Endothelial cell of umbilical vein (primary cell): ENCODE results near the gene TGFA. TPM values are rescaled to one million over a fixed set of nuclear protein-coding genes. Genes with fewer than 3 reads are reported as not detected.
A peak's percentile ranks its signal among the peaks of the same experiment; 100 is the strongest.

Experiments used
- BruUV-seq: library from RNA; stranded (reverse); fragments of 400-500 nt; replicated peaks from 2 replicates; lab custom pipeline; 2021; lab: Mats Ljungman, UMichigan
- CTCF ChIA-PET: fragments of 300-600, 350-600 bp; sonication (Branson Sonifier 250); formaldehyde crosslinking; loops from one replicate; lab custom pipeline; 2021; ENCODE audit warnings: antibody characterized with exemption, inconsistent platforms; lab: Charles Lee
- POLR2A ChIA-PET: fragments of 300-600, 350-600 bp; sonication (Branson Sonifier 250); formaldehyde crosslinking; loops from one replicate; lab custom pipeline; 2021; ENCODE audit warnings: antibody characterized with exemption, inconsistent platforms; lab: Charles Lee
- DNase-seq: peaks from one replicate; pipeline ENCODE4 v3.0.0-alpha.2; 2011; ENCODE audit warnings: low read depth, low spot score
- FAIRE-seq: peaks from 2 replicates; lab custom pipeline; 2011; peaks lifted over from hg19 to GRCh38; lab: Jason Lieb, UNC
- H2AFZ ChIP-seq: 2 replicates; pipeline ENCODE4 v1.6.0; 2012; ENCODE audit warnings: low read depth, low read length, control low read depth, inconsistent platforms
- H3K27ac ChIP-seq: 2 replicates; pipeline ENCODE4 v1.5.1; 2011; ENCODE audit warnings: low read depth, mild to moderate bottlenecking, control low read depth, low read length, moderate library complexity; ENCODE audit not compliant: insufficient read depth
- H3K27me3 ChIP-seq, 2 experiments: 2 replicates each; pipeline versions ENCODE4 v1.6.0 to v1.6.1; 2011; ENCODE audit warnings: low read length in 2 of 2, mixed read lengths in 1 of 2; ENCODE audit not compliant: control insufficient read depth in 2 of 2, insufficient read depth in 2 of 2
- H3K36me3 ChIP-seq, 2 experiments: 2 replicates in 1 of 2; 3 replicates in 1 of 2; pipeline ENCODE4 v1.5.1; 2011; ENCODE audit warnings: low read length in 2 of 2, mild to moderate bottlenecking in 1 of 2, moderate library complexity in 1 of 2; ENCODE audit not compliant: control insufficient read depth in 2 of 2, insufficient read depth in 2 of 2; ENCODE audit errors: extremely low read depth in 1 of 2
- H3K4me1 ChIP-seq: 3 replicates; pipeline ENCODE4 v1.5.1; 2011; ENCODE audit warnings: mild to moderate bottlenecking, low read length; ENCODE audit not compliant: control insufficient read depth, insufficient read depth; ENCODE audit errors: extremely low read depth
- H3K4me2 ChIP-seq: 2 replicates; pipeline ENCODE4 v1.6.1; 2011; ENCODE audit warnings: low read length, control low read depth, mixed read lengths; ENCODE audit not compliant: insufficient read depth
- H3K4me3 ChIP-seq, 3 experiments: fragments of 200-600 bp in 1 of 3; sonication (generic), shearing (Covaris generic) in 1 of 3; replicated peaks in 1 of 3; 2 replicates each; pipeline ENCODE4 v1.5.1; 2011 to 2016; ENCODE audit warnings: control low read depth in 3 of 3, low read length in 3 of 3, mild to moderate bottlenecking in 2 of 3, inconsistent platforms in 1 of 3, low read depth in 1 of 3, moderate library complexity in 1 of 3; ENCODE audit not compliant: insufficient read depth in 1 of 3
- H3K79me2 ChIP-seq: 2 replicates; pipeline ENCODE4 v1.6.0; 2012; ENCODE audit warnings: low read length, inconsistent platforms; ENCODE audit not compliant: control insufficient read depth, insufficient read depth
- H3K9ac ChIP-seq: replicated peaks from 2 replicates; pipeline ENCODE3; 2011; ENCODE audit warnings: low read length, control low read depth; ENCODE audit not compliant: insufficient read depth; ENCODE audit errors: extremely low read depth
- H3K9me1 ChIP-seq: replicated peaks from 3 replicates; pipeline ENCODE4 v1.6.0; 2011; ENCODE audit warnings: mild to moderate bottlenecking, low read length; ENCODE audit not compliant: control insufficient read depth, insufficient read depth; ENCODE audit errors: extremely low read depth
- H3K9me3 ChIP-seq: replicated peaks from 2 replicates; pipeline ENCODE4 v1.5.1; 2012; ENCODE audit warnings: low read length, inconsistent platforms; ENCODE audit not compliant: control insufficient read depth, insufficient read depth
- H4K20me1 ChIP-seq: replicated peaks from 2 replicates; pipeline ENCODE3; 2011; ENCODE audit warnings: mild to moderate bottlenecking, low read length; ENCODE audit not compliant: control insufficient read depth, insufficient read depth; ENCODE audit errors: extremely low read depth
- CTCF ChIP-seq, 2 donors: IDR thresholded peaks; 1 replicate in 1 of 2; 2 replicates in 1 of 2; pipeline ENCODE4 v1.5.1; 2011; ENCODE audit warnings: low read length in 2 of 2, mild to moderate bottlenecking in 2 of 2, moderate library complexity in 2 of 2, control low read depth in 1 of 2, inconsistent platforms in 1 of 2, low read depth in 1 of 2; ENCODE audit not compliant: insufficient read depth in 1 of 2; ENCODE audit errors: extremely low read depth in 1 of 2
- EZH2 ChIP-seq: IDR thresholded peaks from 2 replicates; pipeline ENCODE4 v1.6.1; 2012; ENCODE audit warnings: borderline replicate concordance, low read depth, mild to moderate bottlenecking, moderate library complexity, low read length, inconsistent platforms; ENCODE audit not compliant: severe bottlenecking
- FOS ChIP-seq: IDR thresholded peaks from 2 replicates; pipeline ENCODE4 v1.6.1; 2011; ENCODE audit warnings: mild to moderate bottlenecking, low read length, moderate library complexity, borderline replicate concordance; ENCODE audit not compliant: insufficient read depth
- GATA2 ChIP-seq: IDR thresholded peaks from 2 replicates; pipeline ENCODE4 v1.7.0; 2011; ENCODE audit warnings: low read depth, mild to moderate bottlenecking, moderate library complexity, mixed read lengths, low read length; ENCODE audit not compliant: insufficient read length, insufficient read depth
- JUN ChIP-seq: IDR thresholded peaks from 2 replicates; pipeline ENCODE4 v1.6.1; 2011; ENCODE audit warnings: borderline replicate concordance, low read depth; ENCODE audit not compliant: insufficient read length, insufficient read depth
- MAX ChIP-seq: IDR thresholded peaks from 2 replicates; pipeline ENCODE4 v1.6.1; 2011; ENCODE audit not compliant: insufficient read depth, insufficient read length
- MYC ChIP-seq: IDR thresholded peaks from one replicate; pipeline ENCODE4 v1.6.1; 2011; ENCODE audit warnings: mild to moderate bottlenecking, low read depth, low read length
- POLR2A ChIP-seq: IDR thresholded peaks from 2 replicates; pipeline ENCODE4 v1.6.1; 2012; ENCODE audit warnings: low read depth, mild to moderate bottlenecking, control low read depth, low read length
- POLR2AphosphoS5 ChIP-seq: IDR thresholded peaks from 2 replicates; pipeline ENCODE4 v1.6.1; 2012; ENCODE audit warnings: low read depth, mild to moderate bottlenecking, control low read depth, low read length, moderate library complexity; ENCODE audit not compliant: insufficient read depth
- dilution Hi-C: fragments of 300-500 bp; cut with MboI; formaldehyde crosslinking; loops from one replicate; pipeline ENCODE4 v1.15.0; 2019; ENCODE audit warnings: low sequenced_read_pairs; ENCODE audit not compliant: extremely low pct_ligation_motif_present
- intact Hi-C: fragments of 100-400 bp; cut with micrococcal nuclease; formaldehyde crosslinking; loops from one replicate; pipeline ENCODE4 v1.10.0; 2022
- polyA plus RNA-seq, 4 experiments: library from polyadenylated mRNA; depleted of rRNA in 3 of 4; stranded (reverse) in 3 of 4; unstranded in 1 of 4; fragments of >200 nt; gene quantifications; 2 replicates each; pipeline versions ENCODE4 v1.2.1 to v1.2.3, GENCODE V29; 2011 to 2012; ENCODE audit warnings: missing spikeins in 1 of 4
- total RNA-seq: library from RNA; stranded (reverse); gene quantifications from 2 replicates; pipeline ENCODE4 v1.2.3, GENCODE V29; 2021

The TGFA gene
- total and polyA plus RNA-seq, 2 donors (not counting 3 experiments of a cell fraction or from before 2014, with no cell fraction given), result 0.22 to 0.32 TPM

- H3K36me3 ChIP-seq, result no peaks in the 10 kb centered on the region
- dilution Hi-C loops (no loop called here), intact Hi-C loops (loop anchor here (10.0 kb wide), 1 partner anchor 103 kb away; no protein-coding TSS in a partner anchor)
- H3K27me3 ChIP-seq, result peaks cover 9 to 16% of the 10 kb centered on the region in 2 experiments
- H3K4me2 ChIP-seq, result no peak overlapping the region
- no peak for TF ChIP-seq MAX
- TF ChIP-seq POLR2AphosphoS5, result no peak
- no peak for TF ChIP-seq CTCF (IDR thresholded peaks at IDR 0.05; ENCODE audit: extremely low read depth in 1 of 2, insufficient read depth in 1 of 2, low read depth in 1 of 2, low read length in 2 of 2)
- no peak for TF ChIP-seq POLR2A
- TF ChIP-seq GATA2, result no peak
- TF ChIP-seq JUN, result no peak
- TF ChIP-seq EZH2, result no peak
- TF ChIP-seq MYC, result no peak
- TF ChIP-seq FOS, result no peak
- H3K9ac ChIP-seq, result no peak overlapping the region
- FAIRE-seq (no peak), DNase-seq (peak; percentile 5)
- H3K4me1 ChIP-seq, result no peaks in the 10 kb centered on the region
- POLR2A ChIA-PET, result no interaction called here
- no TSS peak for BruUV-seq
- no peaks in the 10 kb centered on the region for H3K9me3 ChIP-seq
- H4K20me1 ChIP-seq, result no peaks in the 10 kb centered on the region
- CTCF ChIA-PET, result no interaction called here
- no peaks in the 10 kb centered on the region for H3K9me1 ChIP-seq
- H3K4me3 ChIP-seq, result no peak overlapping the region
- no peaks in the 10 kb centered on the region for H3K79me2 ChIP-seq
- no peak overlapping the region for H2AFZ ChIP-seq
- no peak overlapping the region for H3K27ac ChIP-seq
These were observed 105.6 kb downstream of the TGFA start for GRCh38 chr2:70448041-70448440.
